T47D (cell line): Measurements from ENCODE around the gene SH2D1A.

Experiments
- DNase-seq, 2 experiments: peaks; one replicate each; pipeline versions ENCODE4 v3.0.0 to v3.0.0-alpha.2; 2011 to 2012; ENCODE audit warnings: low read depth in 1 of 2, low spot score in 1 of 2
- JUND ChIP-seq: IDR thresholded peaks from 2 replicates; pipeline ENCODE4 v1.6.1; 2012; ENCODE audit warnings: low read depth
- in situ Hi-C: cut with HindIII; loops from 2 replicates; pipeline ENCODE4 v1.10.0; 2016; ENCODE audit warnings: low sequenced_read_pairs, low pct_unique_long_range_greater_than_20kb

Gene SH2D1A

DNA sequence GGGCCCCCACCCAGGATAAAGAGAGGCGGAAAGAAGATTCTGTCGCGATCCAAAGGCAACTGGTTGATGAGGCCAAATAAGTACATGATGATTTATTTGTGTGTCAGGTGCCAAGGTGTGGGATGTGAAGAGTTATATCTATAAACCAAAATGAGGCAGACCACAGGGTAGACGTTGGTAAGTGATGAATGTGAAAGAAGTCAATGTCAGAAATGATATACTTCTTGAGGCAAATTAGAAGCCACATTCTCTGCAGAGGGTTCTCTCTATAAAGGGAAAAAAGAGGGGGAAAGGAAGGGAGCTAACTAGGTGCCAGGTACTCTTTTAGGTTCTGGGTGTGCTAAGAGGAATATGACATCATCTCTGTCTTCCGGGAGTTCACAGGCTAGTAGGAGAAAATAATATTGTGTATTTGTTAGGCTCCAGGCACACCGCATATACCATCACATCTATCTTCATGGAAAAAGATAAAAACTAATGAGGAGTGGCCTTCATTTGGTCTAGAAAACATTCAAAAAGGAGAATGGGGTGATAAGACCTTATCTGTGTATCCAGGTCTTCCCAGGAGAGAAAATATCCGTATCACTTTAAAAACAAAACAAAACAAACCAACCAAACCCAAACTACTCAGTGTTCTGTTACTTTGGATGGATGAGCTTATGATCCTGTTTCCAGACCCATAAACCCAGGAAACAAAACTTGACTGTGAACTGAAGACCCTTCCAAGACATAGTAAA lies 4.8 kb upstream of the SH2D1A start:
- no peak for DNase-seq
- in situ Hi-C loops, result no loop called here
- no peak for TF ChIP-seq JUND

DNA sequence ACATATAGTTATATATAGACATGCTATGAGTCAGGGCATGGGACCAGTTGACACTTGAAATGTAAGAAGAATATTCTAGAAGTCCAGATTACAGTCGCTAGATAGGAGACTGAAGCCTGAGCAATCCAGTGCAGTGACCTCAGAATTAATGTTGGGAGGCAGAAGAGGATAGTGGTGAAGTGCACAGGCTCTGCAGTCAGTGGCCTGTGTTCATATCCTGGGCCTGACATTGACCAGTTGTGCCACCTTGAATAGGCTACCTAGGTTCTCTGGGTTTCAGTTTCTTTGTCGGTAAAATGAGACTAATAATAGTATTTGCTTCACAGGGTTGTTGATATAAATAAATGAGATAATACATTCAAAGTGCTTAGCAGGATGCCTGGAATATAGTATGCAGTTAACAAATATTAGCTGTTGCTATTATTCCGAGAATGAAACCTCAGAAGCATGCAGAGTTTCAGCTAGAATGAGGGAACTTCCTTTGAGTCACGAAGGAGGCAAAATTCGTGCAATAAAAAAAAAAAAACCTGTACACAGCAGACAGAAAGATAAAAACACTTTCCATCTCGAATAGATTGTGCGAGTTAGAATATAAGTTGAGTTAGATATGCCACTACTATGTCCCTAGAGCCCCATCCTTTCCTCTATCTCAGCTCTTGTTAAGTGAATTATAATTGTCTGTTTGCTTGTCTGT lies 4.0 kb upstream of the SH2D1A start:
- DNase-seq, result no peak
- in situ Hi-C loops, result no loop called here

DNA sequence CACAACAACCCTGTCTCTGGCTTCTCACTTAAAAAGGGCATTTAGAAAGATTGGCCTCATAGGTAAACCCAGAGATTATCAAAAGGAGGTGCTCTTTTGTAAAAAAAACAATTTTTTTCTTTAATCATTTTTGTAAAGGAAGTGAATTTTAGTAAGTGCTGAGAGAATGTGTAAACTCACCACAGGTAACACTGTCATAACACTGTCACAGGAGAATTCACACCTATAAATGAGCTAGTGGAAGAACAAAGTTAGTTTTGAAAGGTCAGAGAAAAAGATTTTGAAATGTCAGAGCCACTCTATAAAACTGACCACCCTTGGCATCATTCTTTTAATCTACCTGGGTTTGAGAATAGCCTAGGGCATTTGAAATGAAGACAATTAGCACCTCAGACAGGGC lies 3.3 kb upstream of the SH2D1A start:
- in situ Hi-C loops, result no loop called here
- DNase-seq, result no peak
- TF ChIP-seq JUND, result no peak

More for the DNA sequence above, 4.0 kb upstream of the SH2D1A start:
- TF ChIP-seq JUND, result no peak

GRCh38 chrX:124344246-124344645 lies 2.1 kb upstream of the SH2D1A start:
- in situ Hi-C loops, result no loop called here
- DNase-seq, result no peak

DNA sequence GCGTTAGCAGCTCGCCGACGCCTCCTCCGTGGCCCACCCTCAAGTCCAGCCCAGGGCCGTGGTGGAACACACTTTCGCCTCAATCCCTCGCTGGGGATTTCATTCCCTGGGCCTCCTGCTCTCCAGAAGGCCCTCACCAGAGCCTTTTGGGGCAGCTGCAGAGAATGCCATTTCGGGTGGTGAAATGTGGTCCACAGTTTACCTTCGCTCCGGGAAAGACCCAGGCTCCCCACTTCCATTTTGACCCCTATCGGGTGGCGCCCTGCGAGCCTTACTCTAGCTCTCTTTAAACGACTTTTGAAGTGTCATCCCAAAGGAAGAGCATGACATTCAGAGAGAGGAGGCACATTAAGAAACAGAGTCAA lies 496 bp downstream of the SH2D1A start:
- in situ Hi-C loops, result no loop called here
- no peak for DNase-seq
- TF ChIP-seq JUND, result no peak

More at GRCh38 chrX:124344246-124344645, 2.1 kb upstream of the SH2D1A start:
- no peak for TF ChIP-seq JUND

DNA sequence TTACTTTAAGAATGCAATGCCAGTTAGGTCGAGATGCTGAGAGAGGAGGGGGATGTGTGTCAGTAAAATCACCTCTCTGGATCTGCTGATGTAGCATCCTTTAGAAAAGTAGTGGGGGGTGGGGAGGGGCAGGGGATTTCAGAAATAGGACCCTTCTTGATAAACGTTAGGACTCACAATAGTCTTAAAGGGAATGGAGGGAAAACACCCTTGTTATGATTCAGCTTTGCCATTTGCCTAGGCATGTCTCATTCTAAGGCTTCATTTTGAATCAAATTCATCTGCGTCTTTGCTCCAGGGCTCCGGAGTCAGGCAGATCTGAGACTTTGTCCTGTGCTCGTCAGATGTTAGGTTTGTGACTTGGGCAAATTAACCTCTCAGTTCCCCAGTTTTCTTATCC lies 879 bp downstream of the SH2D1A start:
- in situ Hi-C loops, result no loop called here

GRCh38 chrX:124348182-124348581 lies 1.8 kb downstream of the SH2D1A start:
- no peak for DNase-seq
- TF ChIP-seq JUND, result no peak
- in situ Hi-C loops, result no loop called here

More for the DNA sequence above, 879 bp downstream of the SH2D1A start:
- no peak for DNase-seq
- no peak for TF ChIP-seq JUND

DNA sequence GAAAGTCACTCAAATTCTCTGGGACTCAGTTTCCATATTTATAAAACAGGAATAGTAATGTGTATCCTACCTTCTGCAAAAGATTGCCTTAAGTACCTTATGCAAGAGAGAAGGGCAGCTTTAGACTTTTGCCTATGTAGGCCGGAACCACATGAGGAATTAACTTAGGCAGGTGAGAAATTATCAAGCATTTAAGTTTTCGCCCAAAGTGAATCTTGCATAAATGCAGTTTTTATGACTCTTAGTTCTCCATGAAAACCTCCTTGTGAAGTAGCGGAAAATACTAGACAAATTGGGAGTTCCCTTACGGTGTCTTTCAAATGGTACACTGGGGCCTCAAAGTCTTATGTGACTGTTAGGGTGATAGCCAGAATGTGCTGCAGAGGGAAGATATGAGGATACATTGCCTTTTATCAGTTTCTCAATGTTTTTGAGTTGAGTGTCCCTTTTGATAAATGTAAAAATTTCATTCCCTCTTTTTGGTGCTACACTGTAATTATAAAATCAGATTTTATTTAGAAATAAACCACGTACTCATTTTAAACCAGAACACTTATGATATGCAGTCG lies 2.6 kb downstream of the SH2D1A start:
- no peak for TF ChIP-seq JUND
- in situ Hi-C loops, result no loop called here
- DNase-seq, result no peak

DNA sequence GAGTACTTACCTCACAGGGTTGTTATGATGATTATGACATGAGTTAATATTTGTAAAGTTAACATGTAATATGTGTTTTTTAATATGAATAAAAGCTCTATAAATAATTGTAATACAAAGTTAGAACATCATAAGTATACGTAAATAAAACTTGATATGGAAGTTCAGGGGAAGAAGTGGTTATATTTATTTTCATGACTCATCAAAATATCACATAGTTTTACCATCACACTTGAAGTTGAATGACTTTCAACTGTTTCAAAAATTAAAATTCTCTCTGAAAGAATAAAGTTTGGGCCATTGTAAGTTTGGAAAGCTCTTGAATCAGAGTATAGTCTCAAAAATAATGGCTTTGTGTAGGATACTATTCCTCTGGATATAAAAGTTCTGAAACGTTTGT lies 8.3 kb downstream of the SH2D1A start:
- in situ Hi-C loops, result no loop called here
- DNase-seq, result no peak
- no peak for TF ChIP-seq JUND

DNA sequence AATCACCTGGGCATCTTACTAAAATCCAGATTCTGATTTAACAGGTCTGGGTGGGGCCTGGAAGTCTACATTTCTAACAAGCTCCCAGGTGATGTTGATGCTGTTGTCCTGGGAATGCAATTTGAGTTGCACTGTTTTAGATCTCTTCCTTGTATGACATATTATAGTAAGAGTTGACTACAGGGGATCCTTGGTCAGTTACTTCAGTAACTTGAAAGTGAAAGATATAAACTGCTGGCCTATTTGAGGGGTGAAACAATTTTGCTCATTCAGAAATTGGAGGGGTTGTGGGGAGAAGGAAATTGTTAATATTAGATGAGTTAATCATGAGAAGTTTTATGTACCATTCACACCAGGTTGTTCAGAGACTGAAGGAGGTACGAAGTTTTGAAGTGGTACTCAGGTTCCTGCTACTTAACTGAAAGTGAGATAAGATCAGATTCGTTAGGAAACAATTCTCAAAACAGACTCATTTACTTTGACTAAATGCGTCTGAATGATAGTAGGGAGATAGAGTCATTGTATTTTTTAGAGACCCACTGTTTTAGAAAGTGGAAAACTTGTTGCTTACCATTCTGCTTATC lies 12.5 kb downstream of the SH2D1A start:
- DNase-seq, result no peak
- no peak for TF ChIP-seq JUND
- in situ Hi-C loops, result no loop called here

DNA sequence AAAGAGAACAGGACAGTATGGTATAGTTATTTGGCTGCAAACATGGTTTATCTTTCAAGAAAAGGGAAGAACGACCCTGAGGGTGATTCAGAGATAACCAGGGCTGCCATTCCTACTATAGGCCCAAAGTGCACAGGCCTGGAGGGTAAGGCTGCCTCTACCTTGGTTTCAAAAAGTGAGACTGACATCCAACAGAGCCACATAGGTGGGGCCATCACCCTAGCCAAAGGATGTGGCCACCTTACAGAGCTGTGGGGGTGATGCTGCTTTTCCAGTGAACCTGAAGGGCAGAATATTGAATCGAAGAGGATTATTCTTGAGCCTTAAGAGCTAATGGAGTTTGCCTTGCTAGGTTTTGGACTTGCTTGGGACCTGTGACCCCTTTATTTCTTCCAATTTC lies 15.7 kb downstream of the SH2D1A start:
- DNase-seq, result no peak
- no peak for TF ChIP-seq JUND
- in situ Hi-C loops, result no loop called here

GRCh38 chrX:124362761-124363160 lies 16.4 kb downstream of the SH2D1A start:
- no peak for DNase-seq
- in situ Hi-C loops, result no loop called here
- no peak for TF ChIP-seq JUND

GRCh38 chrX:124369722-124370121 lies 23.4 kb downstream of the SH2D1A start:
- no peak for TF ChIP-seq JUND
- in situ Hi-C loops, result no loop called here
- no peak for DNase-seq
